Nephron (organoid): Measurements from ENCODE around the gene WWC2.
A peak's percentile ranks its signal among the peaks of the same experiment; 100 is the strongest.

Experiments
- H3K27ac Mint-ChIP-seq, 3 experiments: 2 replicates each; pipeline ENCODE4 v1.8.0; 2020; ENCODE audit warnings: mixed read lengths in 3 of 3, mild to moderate bottlenecking in 2 of 3, moderate library complexity in 1 of 3
- H3K27me3 Mint-ChIP-seq: 2 replicates; pipeline ENCODE4 v1.8.0; 2021; ENCODE audit warnings: low read depth, mild to moderate bottlenecking, moderate library complexity, mixed read lengths
- H3K36me3 Mint-ChIP-seq: 2 replicates; pipeline ENCODE4 v1.8.0; 2020; ENCODE audit warnings: low read depth, mixed read lengths
- H3K4me1 Mint-ChIP-seq: 2 replicates; pipeline ENCODE4 v1.8.0; 2020; ENCODE audit warnings: mixed read lengths
- H3K4me3 Mint-ChIP-seq, 3 experiments: 2 replicates each; pipeline ENCODE4 v1.8.0; 2020; ENCODE audit warnings: mild to moderate bottlenecking in 3 of 3, mixed read lengths in 3 of 3, moderate library complexity in 2 of 3
- H3K9me3 Mint-ChIP-seq: 2 replicates; pipeline ENCODE4 v1.8.0; 2020; ENCODE audit warnings: mixed read lengths
- TF ChIP-seq, protein P1 (sequence below), 3 experiments: fragments of 200-600 bp; sonication (generic); IDR thresholded peaks; one replicate each; pipeline ENCODE4 v1.5.0; 2021; ENCODE audit warnings: antibody characterized with exemption in 3 of 3; ENCODE audit not compliant: unreplicated experiment in 3 of 3

The WWC2 gene

GRCh38 chr4:183264614-183265013 lies 165.6 kb downstream of the WWC2 start:
- H3K4me3 Mint-ChIP-seq, result no peak overlapping the region
- H3K4me1 Mint-ChIP-seq, result peaks cover 16% of the 10 kb centered on the region
- H3K27ac Mint-ChIP-seq, result peak overlapping the region in 1 of 3 experiments; percentile 31
- no peaks in the 10 kb centered on the region for H3K9me3 Mint-ChIP-seq
- no peaks in the 10 kb centered on the region for H3K27me3 Mint-ChIP-seq
- TF ChIP-seq, protein P1, sequence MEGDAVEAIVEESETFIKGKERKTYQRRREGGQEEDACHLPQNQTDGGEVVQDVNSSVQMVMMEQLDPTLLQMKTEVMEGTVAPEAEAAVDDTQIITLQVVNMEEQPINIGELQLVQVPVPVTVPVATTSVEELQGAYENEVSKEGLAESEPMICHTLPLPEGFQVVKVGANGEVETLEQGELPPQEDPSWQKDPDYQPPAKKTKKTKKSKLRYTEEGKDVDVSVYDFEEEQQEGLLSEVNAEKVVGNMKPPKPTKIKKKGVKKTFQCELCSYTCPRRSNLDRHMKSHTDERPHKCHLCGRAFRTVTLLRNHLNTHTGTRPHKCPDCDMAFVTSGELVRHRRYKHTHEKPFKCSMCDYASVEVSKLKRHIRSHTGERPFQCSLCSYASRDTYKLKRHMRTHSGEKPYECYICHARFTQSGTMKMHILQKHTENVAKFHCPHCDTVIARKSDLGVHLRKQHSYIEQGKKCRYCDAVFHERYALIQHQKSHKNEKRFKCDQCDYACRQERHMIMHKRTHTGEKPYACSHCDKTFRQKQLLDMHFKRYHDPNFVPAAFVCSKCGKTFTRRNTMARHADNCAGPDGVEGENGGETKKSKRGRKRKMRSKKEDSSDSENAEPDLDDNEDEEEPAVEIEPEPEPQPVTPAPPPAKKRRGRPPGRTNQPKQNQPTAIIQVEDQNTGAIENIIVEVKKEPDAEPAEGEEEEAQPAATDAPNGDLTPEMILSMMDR (IDR thresholded peaks at IDR 0.05; ENCODE audit: unreplicated experiment in 3 of 3), result no peak
- peaks cover 58% of the 10 kb centered on the region for H3K36me3 Mint-ChIP-seq

GRCh38 chr4:183266371-183266770 lies 167.3 kb downstream of the WWC2 start:
- H3K9me3 Mint-ChIP-seq, result no peaks in the 10 kb centered on the region
- TF ChIP-seq, protein P1 (IDR thresholded peaks at IDR 0.05; ENCODE audit: unreplicated experiment in 3 of 3), result no peak

DNA sequence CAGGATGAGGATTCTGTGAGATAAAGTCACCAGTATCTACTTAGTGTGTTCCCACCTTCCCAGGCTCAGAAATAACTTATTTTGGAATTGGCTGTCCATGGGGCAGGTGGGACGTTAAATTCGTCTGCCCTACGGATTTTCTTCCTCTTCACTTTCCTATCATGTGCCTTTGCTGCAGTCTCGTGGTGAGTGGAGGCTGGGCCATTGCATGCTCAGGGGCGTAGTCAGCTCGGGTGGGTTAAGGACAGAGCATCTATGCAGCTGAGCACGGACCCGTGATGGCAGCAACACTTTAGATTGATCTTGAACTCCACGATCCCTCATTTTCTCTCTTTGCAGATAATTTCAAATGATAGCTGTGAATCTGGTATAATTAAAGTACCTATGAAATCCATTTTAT lies 169.5 kb downstream of the WWC2 start:
- Mint-ChIP-seq H3K9me3 (no peaks in the 10 kb centered on the region), H3K4me3 (no peak overlapping the region), H3K27ac (no peak overlapping the region), H3K27me3 (no peaks in the 10 kb centered on the region), H3K36me3 (peaks cover 80% of the 10 kb centered on the region), H3K4me1 (peaks cover 7% of the 10 kb centered on the region)
- TF ChIP-seq, protein P1 (IDR thresholded peaks at IDR 0.05; ENCODE audit: unreplicated experiment in 3 of 3), result no peak

More at GRCh38 chr4:183266371-183266770, 167.3 kb downstream of the WWC2 start:
- no peaks in the 10 kb centered on the region for H3K27me3 Mint-ChIP-seq
- H3K4me1 Mint-ChIP-seq, result peaks cover 16% of the 10 kb centered on the region
- H3K36me3 Mint-ChIP-seq, result peaks cover 68% of the 10 kb centered on the region
- no peak overlapping the region for H3K4me3 Mint-ChIP-seq
- H3K27ac Mint-ChIP-seq, result no peak overlapping the region

DNA sequence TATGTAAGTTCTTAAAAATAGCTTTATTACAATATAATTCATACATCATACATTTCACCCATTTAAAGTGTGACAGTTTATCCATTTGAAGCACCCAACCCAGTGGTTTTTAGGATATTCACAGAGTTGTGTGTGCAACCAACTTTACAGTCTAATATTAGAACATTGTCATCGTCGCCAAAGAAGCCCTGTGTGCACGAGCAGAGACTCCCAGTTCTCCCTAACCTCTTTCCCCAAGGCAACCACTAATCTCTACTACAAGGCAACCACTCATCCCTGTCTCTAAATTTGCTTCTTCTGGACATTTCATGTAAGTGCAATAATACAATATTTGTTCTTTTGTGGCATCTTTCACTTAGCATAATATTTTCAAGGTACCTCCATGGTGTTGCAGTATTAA lies 173.3 kb downstream of the WWC2 start:
- Mint-ChIP-seq H3K27me3 (no peaks in the 10 kb centered on the region), H3K9me3 (peaks cover 24% of the 10 kb centered on the region), H3K4me1 (no peaks in the 10 kb centered on the region), H3K4me3 (no peak overlapping the region), H3K36me3 (peaks cover 84% of the 10 kb centered on the region), H3K27ac (no peak overlapping the region)
- TF ChIP-seq, protein P1 (IDR thresholded peaks at IDR 0.05; ENCODE audit: unreplicated experiment in 3 of 3), result no peak

DNA sequence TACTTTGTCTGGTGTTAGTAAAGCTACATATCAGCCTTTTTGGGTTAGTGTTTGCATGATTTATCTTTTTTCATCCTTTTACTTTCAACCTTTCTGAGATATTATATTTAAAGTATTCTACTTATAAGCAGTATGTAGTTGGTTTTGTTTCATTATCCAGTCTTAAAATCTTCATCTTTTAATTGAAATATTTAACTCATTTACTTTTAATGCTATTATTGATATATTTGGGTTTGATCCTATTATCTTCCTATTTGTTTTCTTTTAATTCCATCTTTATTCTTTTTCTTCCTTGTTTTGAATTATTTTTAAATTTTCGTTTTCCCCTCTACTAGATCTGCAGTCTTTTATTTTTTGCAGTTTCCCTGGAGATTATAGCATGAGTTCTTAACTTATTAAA lies 177.0 kb downstream of the WWC2 start:
- Mint-ChIP-seq H3K4me1 (no peaks in the 10 kb centered on the region), H3K9me3 (peaks cover 31% of the 10 kb centered on the region), H3K4me3 (no peak overlapping the region), H3K27ac (no peak overlapping the region), H3K36me3 (peaks cover 68% of the 10 kb centered on the region), H3K27me3 (no peaks in the 10 kb centered on the region)
- TF ChIP-seq, protein P1 (IDR thresholded peaks at IDR 0.05; ENCODE audit: unreplicated experiment in 3 of 3), result no peak

DNA sequence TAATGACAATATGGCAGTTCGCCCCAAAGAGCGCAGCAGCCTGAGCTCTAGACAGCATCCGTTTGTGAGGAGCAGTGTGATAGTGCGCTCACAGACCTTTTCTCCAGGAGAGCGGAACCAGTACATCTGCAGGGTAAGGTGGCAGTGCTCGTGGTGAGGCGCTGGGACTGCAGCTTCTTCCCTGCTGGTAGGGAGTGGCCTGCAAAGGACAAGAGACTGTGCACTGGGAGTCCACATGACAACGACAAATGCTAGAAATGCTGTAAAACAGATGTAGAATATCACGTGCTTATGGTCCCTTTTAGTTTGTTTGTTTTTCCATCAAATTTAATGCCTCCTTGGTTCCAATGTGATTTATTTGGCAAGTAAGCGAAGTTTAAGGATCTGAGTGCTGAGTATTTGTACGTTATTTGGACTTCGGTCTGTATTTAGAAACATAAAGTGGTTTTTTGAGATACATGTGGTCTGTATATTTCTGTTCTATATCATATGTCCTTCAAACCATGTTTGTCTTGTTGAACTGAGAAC lies 185.3 kb downstream of the WWC2 start:
- Mint-ChIP-seq H3K4me1 (peaks cover 28% of the 10 kb centered on the region), H3K4me3 (no peak overlapping the region), H3K27ac (peak overlapping the region in 2 of 3 experiments; percentile 74 to 75), H3K27me3 (no peaks in the 10 kb centered on the region), H3K9me3 (peaks cover 5% of the 10 kb centered on the region), H3K36me3 (peaks cover 65% of the 10 kb centered on the region)
- TF ChIP-seq, protein P1 (IDR thresholded peaks at IDR 0.05; ENCODE audit: unreplicated experiment in 3 of 3), result no peak
